Cardiac muscle cell (in vitro differentiated cells and primary cell): ENCODE data around the gene UGT1A3. TPM values are rescaled to one million over a fixed set of nuclear protein-coding genes. Genes with fewer than 3 reads are reported as not detected.

Experiments
- DNase-seq, 2 donors: peaks; one replicate each; pipeline versions ENCODE4 v3.0.0 to v3.0.0-alpha.2; 2010 to 2017; ENCODE audit warnings: low read depth in 1 of 2, low spot score in 1 of 2
- H3K27ac ChIP-seq: fragments of 200-600 bp; sonication (generic); 2 replicates; pipeline ENCODE4 v1.5.1; 2016
- H3K27me3 ChIP-seq: fragments of 200-600 bp; sonication (generic); 2 replicates; pipeline ENCODE4 v1.6.0; 2016; ENCODE audit warnings: control low read depth
- H3K36me3 ChIP-seq: fragments of 200-600 bp; sonication (generic); 2 replicates; pipeline ENCODE4 v1.5.1; 2016; ENCODE audit warnings: control low read depth
- H3K4me1 ChIP-seq: fragments of 200-600 bp; sonication (generic); 2 replicates; pipeline ENCODE4 v1.8.1; 2017; ENCODE audit warnings: low read depth, mild to moderate bottlenecking, mixed run types
- H3K4me3 ChIP-seq: fragments of 200-600 bp; sonication (generic); 2 replicates; pipeline ENCODE4 v1.5.1; 2016; ENCODE audit warnings: mild to moderate bottlenecking
- H3K9me3 ChIP-seq: fragments of 200-600 bp; sonication (generic); 2 replicates; pipeline ENCODE4 v1.5.1; 2017; ENCODE audit warnings: low read depth, mild to moderate bottlenecking, control low read depth
- polyA plus RNA-seq: library from polyadenylated mRNA; unstranded; fragments of >200 nt; fragmentation: Nextera tagmentation; extraction: Ambion mirVana; gene quantifications from 2 replicates; pipeline ENCODE4 v1.2.1, GENCODE V29; 2016
- total RNA-seq: library from RNA; depleted of rRNA; stranded (reverse); fragments of >200 nt; gene quantifications from 2 replicates; pipeline ENCODE4 v1.2.3, GENCODE V29; 2016
- TF ChIP-seq, protein P1 (sequence below): IDR thresholded peaks from 2 replicates; pipeline ENCODE4 v1.5.1; 2012; ENCODE audit warnings: low read depth, mild to moderate bottlenecking, low read length

Gene UGT1A3
- total RNA-seq, result not detected in 2 replicates
- not detected in 2 replicates for polyA plus RNA-seq

- H3K27ac ChIP-seq, result no peak within 1 kb of the TSS
- TF ChIP-seq, protein P1, sequence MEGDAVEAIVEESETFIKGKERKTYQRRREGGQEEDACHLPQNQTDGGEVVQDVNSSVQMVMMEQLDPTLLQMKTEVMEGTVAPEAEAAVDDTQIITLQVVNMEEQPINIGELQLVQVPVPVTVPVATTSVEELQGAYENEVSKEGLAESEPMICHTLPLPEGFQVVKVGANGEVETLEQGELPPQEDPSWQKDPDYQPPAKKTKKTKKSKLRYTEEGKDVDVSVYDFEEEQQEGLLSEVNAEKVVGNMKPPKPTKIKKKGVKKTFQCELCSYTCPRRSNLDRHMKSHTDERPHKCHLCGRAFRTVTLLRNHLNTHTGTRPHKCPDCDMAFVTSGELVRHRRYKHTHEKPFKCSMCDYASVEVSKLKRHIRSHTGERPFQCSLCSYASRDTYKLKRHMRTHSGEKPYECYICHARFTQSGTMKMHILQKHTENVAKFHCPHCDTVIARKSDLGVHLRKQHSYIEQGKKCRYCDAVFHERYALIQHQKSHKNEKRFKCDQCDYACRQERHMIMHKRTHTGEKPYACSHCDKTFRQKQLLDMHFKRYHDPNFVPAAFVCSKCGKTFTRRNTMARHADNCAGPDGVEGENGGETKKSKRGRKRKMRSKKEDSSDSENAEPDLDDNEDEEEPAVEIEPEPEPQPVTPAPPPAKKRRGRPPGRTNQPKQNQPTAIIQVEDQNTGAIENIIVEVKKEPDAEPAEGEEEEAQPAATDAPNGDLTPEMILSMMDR, result no peak
- H3K4me3 ChIP-seq, result no peak within 1 kb of the TSS
- H3K4me1 ChIP-seq, result no peaks in the 10 kb centered on the region
- no peak for DNase-seq
- H3K36me3 ChIP-seq, result no peaks in the 10 kb centered on the region
- no peaks in the 10 kb centered on the region for H3K27me3 ChIP-seq
- no peaks in the 10 kb centered on the region for H3K9me3 ChIP-seq
Observed at GRCh38 chr2:233728723-233729301, at the start of gene UGT1A3. UGT1A3 (plus strand) TSS chr2:233729042; CDS start chr2:233729127, 85 bp downstream.

DNA sequence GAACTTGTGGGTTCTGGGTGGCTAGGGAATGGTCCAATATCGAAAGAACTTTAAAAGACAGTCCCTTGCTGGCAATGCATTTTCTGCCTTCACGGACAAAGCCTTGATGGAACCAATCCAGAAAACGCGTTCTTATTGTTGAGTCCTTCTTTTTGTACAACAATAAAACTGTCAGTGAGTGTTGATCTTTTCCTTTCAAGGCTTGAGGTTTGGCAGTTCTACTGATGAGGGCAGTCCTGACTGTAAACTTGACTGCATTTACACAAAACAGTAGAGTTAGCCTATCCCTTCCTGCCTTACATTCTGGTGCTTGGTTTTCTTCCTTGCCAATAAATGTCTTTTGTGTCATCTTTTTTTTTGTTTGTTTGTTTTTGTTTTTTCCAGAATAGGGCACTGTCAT, 49.6 kb upstream of the UGT1A3 start:
- Histone ChIP-seq H3K4me1 (no peaks in the 10 kb centered on the region), H3K36me3 (no peaks in the 10 kb centered on the region), H3K9me3 (no peaks in the 10 kb centered on the region), H3K27ac (no peak overlapping the region), H3K4me3 (no peak overlapping the region), H3K27me3 (no peaks in the 10 kb centered on the region)
- DNase-seq, result no peak
- TF ChIP-seq, protein P1, result no peak

DNA sequence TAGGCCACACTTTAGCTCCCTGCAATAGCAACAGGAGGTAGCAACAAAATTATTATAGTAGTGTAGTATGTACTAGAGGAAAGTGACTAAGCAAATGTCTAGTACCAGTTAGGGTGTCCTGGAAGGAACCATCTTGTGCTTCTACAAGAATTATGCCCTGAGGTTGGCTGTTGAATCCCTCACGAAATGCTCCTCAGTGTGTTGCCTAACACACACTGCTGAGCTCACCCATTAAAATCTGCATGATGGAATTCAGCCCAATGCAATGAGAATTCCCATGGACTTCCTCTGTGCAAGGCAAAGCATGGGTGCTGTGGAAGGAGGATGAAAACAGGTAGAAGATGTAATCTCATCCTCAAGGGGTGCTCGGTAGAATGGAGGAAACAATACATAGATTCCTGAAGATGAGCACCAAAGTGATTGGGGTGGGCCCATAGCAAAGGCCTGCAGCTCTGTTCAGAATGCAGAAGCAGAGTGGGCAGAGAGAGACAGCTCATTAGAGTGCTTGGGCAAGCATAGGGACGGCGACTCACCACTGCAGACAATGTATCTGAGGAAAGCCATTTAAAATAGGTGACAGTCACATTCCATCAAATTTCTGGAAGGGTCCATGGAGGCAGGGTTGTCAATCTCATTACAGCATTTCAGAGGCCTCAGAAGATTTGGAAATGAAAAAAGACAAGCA, 48.3 kb upstream of the UGT1A3 start:
- no peaks in the 10 kb centered on the region for H3K9me3 ChIP-seq
- H3K36me3 ChIP-seq, result no peaks in the 10 kb centered on the region
- no peaks in the 10 kb centered on the region for H3K4me1 ChIP-seq
- DNase-seq, result no peak
- H3K4me3 ChIP-seq, result no peak overlapping the region
- H3K27me3 ChIP-seq, result no peaks in the 10 kb centered on the region
- TF ChIP-seq, protein P1, result no peak
- H3K27ac ChIP-seq, result no peak overlapping the region

- no peak within 1 kb of the TSS for H3K27ac ChIP-seq
- no peaks in the 10 kb centered on the region for H3K9me3 ChIP-seq
Observed at GRCh38 chr2:233681521-233682099, 47.2 kb upstream of the UGT1A3 start, which contains the start of gene UGT1A7. UGT1A7 (plus strand) TSS chr2:233681901; CDS start chr2:233681938, 37 bp downstream.

DNA sequence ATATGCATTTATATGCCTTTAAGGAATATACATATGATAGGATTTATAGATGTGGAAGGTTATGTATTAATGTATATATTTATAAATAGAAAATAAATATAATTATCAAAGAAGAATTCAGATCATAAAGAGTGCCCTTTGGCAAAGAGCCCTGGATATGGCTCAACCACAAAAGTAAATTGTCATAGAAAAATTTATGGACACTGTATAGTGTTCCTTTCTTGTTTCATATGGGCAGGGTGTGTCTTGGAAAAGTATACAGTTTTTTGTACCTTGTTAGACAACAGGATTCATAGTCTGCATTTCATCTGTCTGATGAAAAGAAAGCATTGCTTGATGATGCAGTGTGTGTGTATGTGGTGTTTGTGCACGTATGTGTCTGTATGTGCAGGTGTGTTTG, 44.2 kb upstream of the UGT1A3 start:
- TF ChIP-seq, protein P1, result no peak
- no peaks in the 10 kb centered on the region for H3K27me3 ChIP-seq
- DNase-seq, result no peak
- H3K4me3 ChIP-seq, result no peak overlapping the region
- H3K9me3 ChIP-seq, result no peaks in the 10 kb centered on the region
- H3K36me3 ChIP-seq, result no peaks in the 10 kb centered on the region
- H3K4me1 ChIP-seq, result no peaks in the 10 kb centered on the region
- no peak overlapping the region for H3K27ac ChIP-seq

More at GRCh38 chr2:233681521-233682099, 47.2 kb upstream of the UGT1A3 start, which contains the start of gene UGT1A7:
- Histone ChIP-seq H3K4me3 (no peak within 1 kb of the TSS), H3K36me3 (no peaks in the 10 kb centered on the region), H3K27me3 (no peaks in the 10 kb centered on the region), H3K4me1 (no peaks in the 10 kb centered on the region)
- DNase-seq, result no peak
- TF ChIP-seq, protein P1, result no peak
